Hindlimb muscle (tissue), 1 donor: ENCODE data around the gene MAP7. TPM values are rescaled to one million over a fixed set of nuclear protein-coding genes. Genes with fewer than 3 reads are reported as not detected.
"Not testable (repeated sequence)": the region's sequence is repeated elsewhere in the genome, so short reads cannot be mapped to it uniquely, and the experiment has no call there.

Source experiments
- DNase-seq: peaks from one replicate; pipeline ENCODE4 v3.0.0-alpha.2; 2013
- polyA plus RNA-seq: library from polyadenylated mRNA; unstranded; fragments of 120-200 nt; gene quantifications from one replicate; pipeline ENCODE4 v1.2.1, GENCODE V29; 2013; ENCODE audit not compliant: insufficient read length

Gene MAP7
- polyA plus RNA-seq, 1 donor: 0.45 TPM

DNA sequence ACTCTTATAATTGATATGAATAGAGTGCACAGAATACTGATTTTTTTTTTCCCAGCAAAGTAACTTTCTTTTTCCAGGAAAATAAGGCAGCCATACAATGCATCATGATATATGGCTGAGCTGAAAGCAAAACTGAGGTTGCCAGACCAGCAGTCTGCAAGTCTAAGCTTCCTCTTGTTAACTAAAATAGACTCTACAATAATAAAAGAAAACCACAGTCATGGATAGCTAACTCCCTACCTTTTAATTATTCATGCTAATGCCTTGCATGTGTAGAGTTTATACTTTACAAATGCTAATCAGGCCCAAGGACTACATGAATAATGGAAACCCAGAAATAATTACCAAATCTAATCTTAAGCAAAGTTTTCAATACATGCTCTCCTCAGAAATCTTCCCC lies 47.4 kb downstream of the MAP7 start:
- no peak for DNase-seq

DNA sequence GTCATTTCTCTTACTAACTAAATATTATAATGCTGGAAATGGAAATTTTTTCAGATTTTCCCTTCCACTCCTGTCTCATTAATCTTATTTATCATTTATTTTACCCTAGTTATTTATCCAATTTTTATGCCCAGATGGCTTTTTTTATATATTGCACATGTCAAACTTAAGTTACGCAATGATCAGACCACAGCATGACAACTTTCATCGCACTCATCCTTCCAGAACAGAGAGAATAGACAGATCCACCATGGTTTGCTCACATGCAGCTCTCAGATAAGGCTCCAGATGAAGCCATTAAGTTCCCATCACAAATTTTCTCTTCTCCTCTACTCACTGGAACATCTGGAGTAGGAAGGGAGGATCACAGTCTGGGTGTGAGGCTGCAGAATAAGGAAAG lies 48.7 kb downstream of the MAP7 start:
- DNase-seq: no peak

DNA sequence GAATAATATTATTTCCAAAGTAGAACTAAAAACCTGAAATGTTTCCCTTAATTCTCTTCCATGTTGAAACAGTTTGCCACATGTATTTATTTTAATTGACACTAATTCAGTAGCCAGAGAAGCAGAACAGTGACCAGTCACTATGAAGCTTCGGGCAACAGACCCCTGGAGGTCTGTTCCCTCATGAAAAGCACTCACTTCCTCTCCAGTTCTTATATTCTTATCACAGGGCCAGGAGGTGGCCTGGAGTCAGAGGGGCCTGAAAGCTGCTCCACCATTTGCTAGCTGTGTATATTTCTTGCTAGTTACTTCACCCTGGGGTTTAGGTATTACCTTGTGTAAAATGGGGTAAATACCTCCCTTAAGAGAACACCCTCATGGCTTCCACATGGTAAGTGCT lies 49.1 kb downstream of the MAP7 start:
- no peak for DNase-seq

DNA sequence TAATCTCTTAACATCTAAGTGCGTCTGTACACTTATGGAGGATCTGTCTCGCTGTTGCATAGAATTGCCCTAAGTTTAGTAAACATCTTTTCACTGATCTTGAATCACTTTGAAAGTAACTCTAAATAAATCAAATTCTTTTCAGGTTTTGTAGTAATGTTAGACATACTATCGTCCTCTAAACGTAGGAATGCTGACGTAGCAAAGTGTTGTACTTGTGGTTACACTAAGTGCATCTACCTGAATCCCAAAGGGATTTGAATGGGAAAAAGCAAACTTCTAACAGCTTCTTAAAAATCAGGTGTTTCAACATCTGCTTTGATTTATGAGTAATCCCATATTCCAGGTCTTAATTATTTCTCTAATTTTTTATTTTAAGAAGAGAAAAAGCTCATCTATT lies 49.8 kb downstream of the MAP7 start:
- no peak for DNase-seq

DNA sequence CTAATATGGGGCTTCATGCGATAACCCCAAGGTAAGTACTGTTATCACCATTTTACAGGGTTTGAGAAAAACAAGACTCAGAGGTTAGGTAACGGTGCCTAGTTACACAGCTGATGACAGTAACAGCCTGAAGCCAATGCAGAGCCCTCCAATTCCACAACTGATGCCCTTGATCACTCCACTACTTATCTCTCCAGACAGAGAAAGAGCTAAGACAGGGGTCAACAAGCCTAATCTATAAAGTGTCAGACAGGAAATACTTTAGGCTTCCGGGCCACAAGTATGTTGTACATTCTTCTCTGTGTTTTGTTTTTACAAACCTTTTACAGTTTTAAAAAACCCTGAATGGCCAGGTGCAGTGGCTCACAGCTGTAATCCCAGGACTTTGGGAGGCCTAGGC lies 50.9 kb downstream of the MAP7 start:
- no peak for DNase-seq

DNA sequence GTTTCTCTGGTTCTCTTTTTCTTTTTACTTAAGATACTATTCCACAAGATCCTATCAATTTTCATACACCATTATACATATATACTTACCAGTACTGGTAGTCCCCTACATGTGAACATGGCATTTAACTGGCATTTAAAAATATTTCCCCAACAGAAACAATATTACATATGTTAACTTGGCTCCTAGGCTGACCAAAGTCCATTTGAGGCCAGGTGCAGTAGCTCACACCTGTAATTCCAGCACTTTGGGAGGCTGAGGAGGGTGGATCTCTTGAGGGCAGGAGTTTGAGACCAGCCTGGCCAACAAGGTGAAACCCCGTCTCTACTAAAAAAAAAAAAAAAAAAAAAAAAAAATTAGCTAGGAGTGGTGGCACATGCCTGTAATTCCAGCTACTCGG lies 53.8 kb downstream of the MAP7 start:
- DNase-seq: not testable (repeated sequence)

DNA sequence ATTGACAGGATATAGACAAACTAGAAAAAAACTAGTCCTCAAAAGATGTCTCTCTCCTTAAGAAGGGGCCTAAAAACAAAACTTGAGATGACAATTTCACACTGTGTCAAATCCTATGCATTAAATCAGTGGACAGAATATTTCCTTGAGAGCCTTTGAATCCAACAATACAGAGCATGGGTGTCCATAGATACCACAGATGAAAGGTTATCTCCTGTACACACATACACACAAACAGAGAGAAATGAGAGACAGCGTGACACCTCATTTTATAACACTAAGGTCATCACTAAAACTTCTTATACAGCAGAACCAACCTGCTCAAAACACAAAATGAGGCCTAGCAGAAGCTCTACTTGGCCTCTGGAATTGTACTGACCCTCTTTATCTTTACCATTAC lies 55.5 kb downstream of the MAP7 start:
- DNase-seq: no peak

DNA sequence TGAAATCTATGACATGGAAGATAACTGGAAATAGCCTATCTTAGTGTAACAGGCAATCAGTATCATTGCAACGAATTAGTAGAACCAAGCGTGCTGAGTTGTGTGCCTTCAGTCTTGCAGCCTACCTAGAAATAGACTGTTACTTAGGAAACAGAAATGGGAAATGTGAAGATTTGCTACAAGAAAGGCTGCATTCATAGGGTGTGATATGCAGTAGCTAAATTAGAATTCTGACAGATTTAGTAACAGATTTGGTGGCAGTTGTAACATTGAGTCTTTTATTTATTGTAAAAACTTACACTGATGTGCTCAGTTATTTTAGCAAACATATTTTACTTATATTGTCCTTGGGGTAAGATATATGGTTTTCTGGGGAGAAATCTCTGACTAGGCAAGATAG lies 56.2 kb downstream of the MAP7 start:
- no peak for DNase-seq

DNA sequence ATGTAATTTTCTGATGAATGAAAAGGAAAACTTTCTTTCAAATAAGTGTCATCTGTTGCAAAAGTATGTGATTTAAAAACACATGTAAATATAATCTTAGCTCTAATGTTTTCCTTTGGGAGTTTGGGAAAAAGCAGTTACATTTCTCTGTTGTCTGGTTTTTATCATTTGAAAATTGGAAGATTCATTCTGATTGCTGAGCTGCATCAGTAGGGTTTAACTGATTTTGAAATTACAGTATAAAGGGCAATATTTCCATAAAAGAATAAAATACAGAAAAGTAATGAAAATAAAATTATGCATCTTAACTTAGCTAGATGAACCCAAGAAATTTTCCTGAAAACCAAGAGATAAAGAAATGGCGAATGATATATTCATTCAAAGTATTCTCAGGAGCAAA lies 57.8 kb downstream of the MAP7 start:
- DNase-seq: no peak

DNA sequence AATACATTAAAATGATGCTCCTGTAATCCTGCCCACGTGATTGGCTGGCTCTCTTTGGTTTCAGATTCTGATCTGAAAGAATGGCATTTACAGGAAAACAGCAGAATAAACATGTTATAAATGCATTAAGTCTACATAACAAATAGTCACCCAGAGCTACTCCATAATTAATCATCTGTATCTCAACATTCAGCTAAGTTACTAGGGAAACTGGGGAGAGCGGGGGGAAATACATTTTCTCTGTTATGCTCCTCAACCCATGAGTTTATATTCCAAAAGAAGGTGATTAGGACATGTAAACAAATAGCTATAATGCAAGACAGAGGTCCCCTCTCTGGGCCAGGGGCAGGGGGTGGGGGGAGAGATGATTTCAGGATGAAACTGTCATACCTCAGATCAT lies 58.5 kb downstream of the MAP7 start:
- no peak for DNase-seq

DNA sequence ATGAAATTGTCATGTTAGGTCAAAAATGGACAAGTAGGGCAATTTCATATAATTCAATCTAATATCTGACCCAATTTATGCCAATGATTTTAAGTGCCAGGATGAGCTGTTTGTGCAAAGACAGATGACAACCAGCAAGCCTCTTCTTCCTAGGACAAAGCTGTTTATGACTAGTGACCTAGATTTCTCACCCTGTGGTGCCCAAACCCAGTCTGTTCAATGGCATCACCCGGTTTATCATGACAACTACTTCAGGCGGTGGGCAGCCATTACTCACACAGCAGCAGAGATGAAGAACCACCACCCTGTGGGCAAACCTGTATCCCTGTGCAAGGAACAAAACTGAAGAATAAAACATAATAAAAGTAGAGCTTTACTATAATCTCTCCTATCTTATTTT lies 59.0 kb downstream of the MAP7 start:
- no peak for DNase-seq

DNA sequence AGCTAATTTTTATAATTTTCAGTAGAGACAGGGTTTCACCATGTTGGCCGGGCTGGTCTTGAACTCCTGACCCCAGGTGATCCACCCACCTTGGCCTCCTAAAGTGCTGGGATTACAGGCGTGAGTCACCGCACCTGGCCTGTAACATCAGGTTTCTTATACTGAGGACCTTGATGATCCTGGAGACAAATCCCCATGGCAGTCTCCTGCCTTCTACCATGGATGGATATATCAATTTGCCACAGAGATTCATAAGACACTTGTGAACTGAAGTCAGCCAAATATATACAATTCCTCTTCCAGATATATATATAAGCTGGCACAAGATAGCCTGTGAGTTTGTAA lies 60.6 kb downstream of the MAP7 start:
- DNase-seq: not testable (repeated sequence)

DNA sequence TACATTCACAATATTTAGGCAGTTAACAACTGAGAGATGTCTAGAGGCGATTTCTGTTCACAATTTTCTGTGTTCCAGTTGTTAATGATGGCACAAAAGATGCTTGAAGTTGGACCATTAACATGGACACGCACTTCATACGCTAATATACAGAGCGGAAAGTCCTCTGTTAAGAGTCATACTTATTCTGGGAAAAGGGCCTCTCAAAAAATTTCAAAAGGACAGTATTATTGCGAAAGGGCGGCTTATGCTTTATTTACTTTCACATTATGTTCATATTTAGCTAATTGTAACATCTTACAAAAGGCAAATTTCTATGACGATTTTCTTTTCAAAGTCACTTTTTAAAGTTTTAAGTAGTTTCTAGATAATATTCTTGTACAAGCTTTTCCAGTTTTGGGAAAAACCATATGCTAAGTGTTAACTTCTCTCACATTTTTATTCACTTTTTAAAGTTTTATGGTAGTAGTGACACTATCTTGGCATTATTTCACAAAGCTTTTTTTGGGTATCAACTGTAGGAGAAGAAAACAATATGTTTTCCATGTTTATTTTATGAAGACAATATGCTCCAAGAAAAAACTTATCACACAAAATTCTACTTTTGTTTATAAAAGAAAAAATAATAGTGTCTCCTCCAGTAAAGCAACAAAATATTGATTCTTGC lies 62.3 kb downstream of the MAP7 start:
- no peak for DNase-seq

DNA sequence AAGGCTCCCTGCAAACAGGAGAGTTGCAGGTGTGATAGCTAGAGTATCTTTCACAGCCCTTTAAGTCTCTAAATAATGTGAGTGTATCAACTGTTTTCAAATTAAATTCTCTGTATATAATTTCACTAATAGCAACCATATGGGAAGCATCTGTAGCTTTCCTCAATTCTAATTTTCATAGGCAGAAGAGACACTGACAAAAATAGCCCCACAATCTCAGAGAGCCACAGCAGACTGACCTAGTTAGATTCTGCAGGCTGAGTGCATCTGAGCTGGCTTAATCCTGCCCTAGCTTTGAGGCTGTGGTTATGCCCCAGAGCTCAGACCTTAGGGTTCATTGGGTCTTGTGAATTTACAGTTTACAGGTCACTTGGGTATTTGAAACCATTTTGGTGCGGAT lies 63.9 kb downstream of the MAP7 start:
- no peak for DNase-seq

DNA sequence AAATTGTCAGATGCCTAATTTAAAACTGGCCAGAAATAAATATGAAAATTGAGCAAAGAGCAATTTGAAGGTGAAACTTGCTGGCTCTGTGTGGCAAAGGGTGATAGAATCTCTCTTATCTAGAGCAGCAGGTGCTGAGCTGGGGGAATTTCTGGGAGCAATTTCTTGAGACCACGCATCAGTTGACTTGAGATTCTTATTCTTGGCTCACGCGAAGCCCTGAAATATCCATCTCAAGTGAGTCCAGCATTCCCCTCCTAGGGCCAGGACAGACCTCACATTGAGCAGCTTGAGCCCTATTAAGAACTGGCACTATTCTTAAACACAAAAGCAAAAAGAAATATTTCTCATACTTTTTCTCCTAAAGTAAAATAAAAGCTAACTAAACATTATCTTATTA lies 66.3 kb downstream of the MAP7 start:
- DNase-seq: no peak

DNA sequence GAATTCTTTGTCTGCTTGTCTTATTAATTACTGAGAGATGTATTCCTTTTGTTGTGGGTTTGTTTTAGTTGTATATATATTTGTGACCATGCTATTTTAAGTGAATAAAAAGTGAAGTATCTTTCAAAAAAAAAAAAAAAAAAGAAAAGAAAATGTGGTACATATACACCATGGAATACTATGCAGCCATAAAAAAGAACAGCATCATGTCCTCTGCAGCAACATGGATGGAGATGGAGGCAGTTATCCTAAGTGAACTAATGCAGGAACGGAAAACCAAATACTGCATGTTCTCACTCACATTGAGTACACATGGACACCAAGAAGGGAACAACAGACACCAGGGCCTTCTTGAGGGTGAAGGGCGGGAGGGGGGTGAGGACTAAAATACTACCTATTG lies 67.2 kb downstream of the MAP7 start:
- DNase-seq: not testable (repeated sequence)

DNA sequence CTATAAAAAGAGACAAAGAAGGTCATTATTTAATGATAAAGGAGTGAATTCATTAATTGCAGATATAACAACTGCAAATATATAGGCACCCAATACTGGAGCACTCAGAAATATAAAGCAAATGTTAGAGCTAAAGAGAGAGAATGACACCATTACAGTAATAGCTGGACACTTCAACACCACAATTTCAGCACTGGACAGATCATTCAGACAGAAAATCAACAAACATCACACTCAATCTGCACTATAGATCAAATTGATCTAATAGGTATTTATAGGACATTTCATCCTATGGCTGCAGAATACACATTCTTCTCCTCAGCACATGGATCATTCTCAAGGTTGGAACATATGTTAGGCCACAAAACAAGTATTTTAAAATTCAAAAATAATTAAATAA lies 72.7 kb downstream of the MAP7 start:
- DNase-seq: no peak

DNA sequence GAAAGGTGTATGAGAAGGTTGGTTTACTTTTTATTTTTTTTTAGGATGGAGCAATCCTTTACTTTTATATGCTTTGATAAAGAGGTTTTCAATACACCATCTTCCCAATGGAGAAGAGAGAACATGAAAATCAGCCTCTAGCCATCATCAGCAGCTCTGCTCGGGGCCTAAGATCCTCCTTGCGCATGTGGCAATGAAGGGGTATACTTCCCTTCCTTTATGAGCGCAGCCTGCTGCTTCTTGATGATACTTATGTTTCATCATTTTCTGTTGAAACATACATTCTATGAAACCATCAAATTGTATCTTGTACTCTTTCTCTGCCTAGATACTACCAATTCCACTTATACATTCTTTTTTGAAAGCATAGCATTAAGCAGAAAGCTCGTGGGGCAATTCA lies 74.5 kb downstream of the MAP7 start:
- no peak for DNase-seq

DNA sequence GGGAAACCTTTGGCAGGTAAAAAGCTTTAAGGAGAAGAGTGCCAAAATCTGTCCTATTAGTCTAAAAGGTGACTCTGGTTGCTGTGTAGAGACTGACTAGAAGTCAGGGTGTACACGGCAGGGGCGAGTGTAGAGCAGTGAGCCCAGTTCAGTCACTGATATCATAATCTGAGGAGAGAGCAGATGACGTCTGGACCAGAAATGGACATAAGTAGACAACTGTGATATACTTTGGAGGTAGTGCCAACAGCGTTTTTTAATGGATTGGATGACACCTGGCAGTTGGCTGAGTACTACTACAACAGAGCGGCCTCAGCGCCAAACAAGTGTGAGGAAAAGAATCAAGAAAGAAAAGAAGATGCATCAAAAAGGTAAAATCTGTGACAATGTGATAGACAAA lies 76.0 kb downstream of the MAP7 start:
- DNase-seq: no peak

DNA sequence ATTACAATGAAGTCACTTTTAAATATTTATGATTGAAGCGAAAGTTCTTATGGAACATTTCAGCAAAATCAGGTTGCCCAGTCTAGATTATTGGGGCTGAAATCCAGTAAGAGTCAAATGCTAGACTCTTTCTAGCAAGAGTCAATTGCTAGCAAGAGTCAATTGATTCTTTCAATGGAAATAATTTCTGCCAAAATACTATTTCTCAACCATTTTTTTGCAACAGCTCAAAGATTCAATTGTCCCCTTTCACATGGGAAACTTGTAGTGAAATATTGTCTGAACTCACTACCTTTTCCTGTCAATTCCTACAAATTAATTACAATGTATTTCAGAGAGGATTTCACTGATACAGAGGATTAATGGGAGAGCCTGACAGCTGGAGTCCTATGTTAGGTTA lies 78.3 kb downstream of the MAP7 start:
- DNase-seq: no peak

DNA sequence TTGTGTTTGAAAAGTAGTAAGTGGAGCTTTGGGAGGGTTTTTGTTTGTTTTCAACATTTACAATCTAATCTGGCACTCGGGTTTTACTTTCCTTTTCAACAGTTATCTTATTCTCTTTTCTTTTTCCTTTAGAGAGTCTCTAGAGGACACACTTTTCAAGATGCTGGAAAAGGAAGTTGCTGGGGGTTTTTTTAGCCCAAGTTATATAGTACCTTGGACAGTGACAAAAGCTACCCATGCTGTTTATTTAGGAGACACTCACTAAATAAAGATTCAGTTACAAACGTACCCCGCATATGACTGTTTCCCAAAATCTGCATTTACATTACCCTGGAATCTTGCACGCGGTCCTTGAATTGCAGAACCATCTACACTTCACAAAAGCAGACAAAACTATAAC lies 78.8 kb downstream of the MAP7 start:
- no peak for DNase-seq

DNA sequence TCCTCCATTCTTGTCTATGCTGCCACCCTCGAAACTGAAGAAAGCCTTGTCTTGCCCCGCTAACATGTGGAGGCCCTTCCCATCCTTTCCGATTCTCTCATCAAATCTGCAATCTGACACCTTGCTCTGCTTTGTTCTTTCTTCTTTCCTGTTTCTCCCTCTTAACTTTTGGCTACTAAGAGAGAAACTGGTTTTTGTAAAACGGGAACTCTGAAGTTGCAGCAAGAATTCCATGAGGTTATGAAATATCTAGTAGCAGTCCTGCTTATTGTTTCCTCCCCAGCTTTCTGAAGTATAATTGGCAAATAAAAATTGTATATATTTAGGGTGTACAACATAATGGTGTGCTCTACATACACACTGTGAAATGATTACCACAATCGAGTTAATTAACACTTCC lies 80.2 kb downstream of the MAP7 start:
- no peak for DNase-seq

DNA sequence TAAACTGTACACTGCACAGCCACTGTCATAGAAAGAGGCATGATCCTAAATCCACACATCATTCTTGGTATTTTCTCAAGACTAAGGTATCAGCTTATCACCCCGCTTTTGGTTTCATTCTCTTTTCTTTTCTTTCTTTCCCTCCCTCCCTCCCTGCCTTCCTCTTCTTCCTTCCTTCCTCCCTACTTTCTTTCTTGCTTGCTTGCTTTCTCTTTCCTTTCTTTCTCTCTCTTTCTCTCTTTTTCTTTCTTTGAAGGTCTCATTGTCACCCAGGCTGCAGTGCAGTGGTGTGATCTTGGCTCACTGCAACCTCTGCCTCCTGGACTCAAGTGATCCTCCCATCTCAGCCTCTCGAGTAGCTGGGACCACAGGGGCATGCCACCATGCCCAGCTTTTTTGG lies 81.1 kb downstream of the MAP7 start:
- DNase-seq: no peak

DNA sequence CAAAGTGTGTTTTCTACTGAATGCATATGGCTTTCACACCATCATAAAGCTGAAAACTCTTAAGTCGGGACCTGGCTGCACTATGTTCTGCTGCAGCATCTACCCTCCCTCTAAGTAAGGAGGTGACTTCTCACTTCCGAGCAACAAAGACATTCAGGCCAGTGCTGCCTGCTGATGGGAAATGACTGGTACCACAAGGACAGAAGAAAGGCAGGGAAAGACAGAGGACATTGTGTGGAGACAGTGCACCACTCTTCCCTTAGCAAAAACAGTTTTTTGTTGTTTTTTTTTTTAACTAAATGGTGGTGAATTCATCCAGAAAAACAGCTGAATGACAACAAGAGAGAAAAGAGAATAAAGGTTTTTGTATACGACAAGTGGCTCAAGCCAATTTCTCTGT lies 81.5 kb downstream of the MAP7 start:
- DNase-seq: no peak

DNA sequence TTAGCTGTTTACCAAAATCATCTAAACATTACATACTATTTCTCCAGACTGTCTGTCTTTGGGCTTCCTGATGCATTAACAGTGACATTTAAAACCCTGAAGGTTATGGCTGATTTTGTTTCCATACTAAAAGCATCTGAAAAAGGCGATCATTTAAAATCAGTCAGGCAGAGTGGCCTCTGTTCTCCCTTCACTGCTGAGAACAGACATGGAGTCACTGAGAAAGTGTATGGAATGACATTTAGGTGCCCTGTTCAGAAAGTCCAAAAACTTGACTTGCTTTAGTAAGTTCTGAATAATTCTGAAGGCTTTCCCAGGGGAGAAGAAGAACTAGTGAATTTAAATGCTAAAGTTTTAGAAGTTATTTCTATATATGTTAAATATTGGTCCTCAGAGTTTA lies 83.0 kb downstream of the MAP7 start:
- DNase-seq: no peak

DNA sequence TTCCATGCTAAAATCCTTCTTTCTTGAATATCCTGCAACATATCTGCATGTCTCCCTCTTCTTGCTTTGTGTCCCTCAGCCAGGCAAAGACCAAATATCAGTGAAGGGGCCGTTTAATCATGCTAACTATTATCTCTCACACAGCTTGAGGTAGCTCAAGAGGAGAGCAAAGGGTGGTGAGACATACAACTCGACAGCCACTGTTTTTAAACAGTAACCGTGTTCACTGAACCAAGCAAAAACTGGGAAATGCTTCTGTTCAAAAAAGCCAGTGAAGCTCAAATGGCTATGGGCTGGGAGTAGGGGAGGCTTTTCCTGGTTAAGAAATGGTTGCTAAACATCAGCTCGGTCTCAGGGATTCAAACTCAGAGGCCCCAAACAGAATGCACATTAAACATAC lies 83.4 kb downstream of the MAP7 start:
- DNase-seq: no peak
